Measurements from ENCODE around the gene PRELP.
A peak's percentile ranks its signal among the peaks of the same experiment; 100 is the strongest.

Gene PRELP

DNA sequence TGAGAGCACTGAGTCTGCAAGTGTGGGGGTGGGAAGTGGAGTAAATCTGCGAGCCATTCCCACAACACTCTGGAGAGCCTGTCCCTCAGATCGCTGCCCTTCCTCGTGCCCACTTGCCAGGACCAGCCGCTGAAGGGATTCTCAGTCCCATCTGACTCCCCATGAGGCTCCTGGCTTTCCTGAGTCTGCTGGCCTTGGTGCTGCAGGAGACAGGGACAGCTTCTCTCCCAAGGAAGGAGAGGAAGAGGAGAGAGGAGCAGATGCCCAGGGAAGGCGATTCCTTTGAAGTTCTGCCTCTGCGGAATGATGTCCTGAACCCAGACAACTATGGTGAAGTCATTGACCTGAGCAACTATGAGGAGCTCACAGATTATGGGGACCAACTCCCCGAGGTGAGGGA is 20.2 kb downstream of the PRELP start:
- Histone ChIP-seq H3K4me1 (ENCODE audit: control insufficient read depth, insufficient read depth, low read depth, low read length) (no peaks in the 10 kb centered on the region), H2AK5ac (ENCODE audit: low read length, severe bottlenecking) (no peak overlapping the region), H2BK15ac (ENCODE audit: low read depth, poor library complexity, severe bottlenecking) (no peak overlapping the region), H3K4me2 (ENCODE audit: low read length, poor library complexity, severe bottlenecking) (no peak overlapping the region), H4K8ac (ENCODE audit: low read length) (no peak overlapping the region), H3K79me1 (replicated peaks; ENCODE audit: low read length, poor library complexity, severe bottlenecking) (no peaks in the 10 kb centered on the region), H3K4me3 (ENCODE audit: insufficient read depth in 1 of 2, low read depth in 1 of 2, low read length in 2 of 2) (no peak overlapping the region), H2BK120ac (ENCODE audit: low read depth, low read length) (no peak overlapping the region), H4K91ac (ENCODE audit: low read length) (no peak overlapping the region), H3K18ac (ENCODE audit: low read depth in 1 of 2, low read length in 2 of 2) (no peak overlapping the region), H3K14ac (ENCODE audit: low read length in 2 of 2) (no peak overlapping the region), H3K23ac (ENCODE audit: low read length in 2 of 2) (no peak overlapping the region), H3K36me3 (ENCODE audit: control insufficient read depth in 1 of 2, insufficient read depth in 2 of 2, low read depth in 1 of 2, low read length in 2 of 2) (no peaks in the 10 kb centered on the region), H2AFZ (ENCODE audit: low read depth, low read length) (no peak overlapping the region), H2BK12ac (ENCODE audit: low read length in 2 of 2) (no peak overlapping the region), H3K9me3 (ENCODE audit: control insufficient read depth, low read length) (no peaks in the 10 kb centered on the region), H3K27ac (ENCODE audit: low read length, poor library complexity, severe bottlenecking) (no peak overlapping the region), H3K9ac (ENCODE audit: low read length) (no peak overlapping the region), H3K27me3 (ENCODE audit: control insufficient read depth in 1 of 2, insufficient read depth in 1 of 2, low read length in 2 of 2) (peaks cover 19 to 42% of the 10 kb centered on the region in 2 experiments), H3K4ac (ENCODE audit: low read depth in 1 of 2, low read length in 2 of 2) (no peak overlapping the region), H2BK5ac (ENCODE audit: low read depth, low read length, poor library complexity, severe bottlenecking) (no peak overlapping the region)
- WGBS, result 86% methylated on average over 7 of the region's 7 CpGs
- DNase-seq, result no peak

DNA sequence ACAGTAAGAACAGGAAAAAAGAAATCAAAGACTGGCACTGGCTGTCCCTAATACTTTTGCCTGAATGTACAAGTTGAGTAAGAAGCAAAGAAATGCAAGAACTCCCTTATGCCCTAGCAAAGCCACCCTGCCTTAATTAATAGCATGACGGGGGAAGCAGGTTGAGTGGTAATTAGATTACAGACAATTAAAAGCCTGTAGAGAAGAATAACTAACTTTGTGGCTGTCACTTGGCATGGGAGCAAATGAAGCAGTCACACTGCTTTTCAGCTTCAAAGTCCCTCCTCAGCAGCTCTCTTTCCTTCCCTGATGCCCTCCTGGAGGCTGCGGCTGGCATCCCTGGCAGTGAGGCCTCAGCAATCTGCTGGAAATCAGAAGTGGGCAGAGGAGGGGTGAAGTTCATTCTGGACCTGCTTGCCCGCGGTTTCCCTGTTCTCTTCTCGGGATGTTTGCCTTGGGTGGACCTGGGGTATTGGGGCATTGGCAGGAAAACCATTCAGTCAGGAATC is 21.7 kb downstream of the PRELP start:
- WGBS, result 93% methylated on average over 4 of the region's 5 CpGs
- Histone ChIP-seq H2BK12ac (ENCODE audit: low read length in 2 of 2) (no peak overlapping the region), H3K4ac (ENCODE audit: low read depth in 1 of 2, low read length in 2 of 2) (no peak overlapping the region), H2AK5ac (ENCODE audit: low read length, severe bottlenecking) (no peak overlapping the region), H2AFZ (ENCODE audit: low read depth, low read length) (peak overlapping the region; percentile 16), H3K27ac (ENCODE audit: low read length, poor library complexity, severe bottlenecking) (no peak overlapping the region), H3K9ac (ENCODE audit: low read length) (no peak overlapping the region), H3K4me2 (ENCODE audit: low read length, poor library complexity, severe bottlenecking) (no peak overlapping the region), H3K36me3 (ENCODE audit: control insufficient read depth in 1 of 2, insufficient read depth in 2 of 2, low read depth in 1 of 2, low read length in 2 of 2) (no peaks in the 10 kb centered on the region), H3K23ac (ENCODE audit: low read length in 2 of 2) (no peak overlapping the region), H3K9me3 (ENCODE audit: control insufficient read depth, low read length) (no peaks in the 10 kb centered on the region), H2BK15ac (ENCODE audit: low read depth, poor library complexity, severe bottlenecking) (no peak overlapping the region), H3K18ac (ENCODE audit: low read depth in 1 of 2, low read length in 2 of 2) (no peak overlapping the region), H3K4me3 (ENCODE audit: insufficient read depth in 1 of 2, low read depth in 1 of 2, low read length in 2 of 2) (no peak overlapping the region), H2BK120ac (ENCODE audit: low read depth, low read length) (no peak overlapping the region), H2BK5ac (ENCODE audit: low read depth, low read length, poor library complexity, severe bottlenecking) (no peak overlapping the region), H4K8ac (ENCODE audit: low read length) (no peak overlapping the region), H3K14ac (ENCODE audit: low read length in 2 of 2) (no peak overlapping the region), H3K4me1 (ENCODE audit: control insufficient read depth, insufficient read depth, low read depth, low read length) (no peaks in the 10 kb centered on the region), H4K91ac (ENCODE audit: low read length) (no peak overlapping the region), H3K27me3 (ENCODE audit: control insufficient read depth in 1 of 2, insufficient read depth in 1 of 2, low read length in 2 of 2) (peaks cover 6 to 32% of the 10 kb centered on the region in 2 experiments), H3K79me1 (replicated peaks; ENCODE audit: low read length, poor library complexity, severe bottlenecking) (no peaks in the 10 kb centered on the region)
- no peak for DNase-seq

DNA sequence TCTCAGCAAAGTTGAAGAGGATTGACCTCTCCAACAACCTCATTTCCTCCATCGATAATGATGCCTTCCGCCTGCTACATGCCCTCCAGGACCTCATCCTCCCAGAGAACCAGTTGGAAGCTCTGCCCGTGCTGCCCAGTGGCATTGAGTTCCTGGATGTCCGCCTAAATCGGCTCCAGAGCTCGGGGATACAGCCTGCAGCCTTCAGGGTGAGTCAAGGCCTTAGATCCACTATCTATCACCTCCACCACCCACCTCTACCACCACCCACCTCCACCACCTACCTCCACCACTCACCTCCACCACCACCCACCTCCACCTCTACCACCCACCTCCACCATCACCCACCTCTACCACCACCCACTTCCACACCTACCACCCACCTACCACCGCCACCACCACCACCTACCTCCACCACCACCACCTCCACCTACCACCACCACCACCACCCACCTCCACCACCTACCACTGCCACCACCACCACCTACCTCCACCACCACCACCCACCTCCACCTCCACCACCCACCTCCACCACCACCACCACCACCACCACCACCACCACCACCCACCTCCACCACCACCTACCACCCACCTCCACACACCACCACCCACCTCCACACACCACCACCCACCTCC is 24.2 kb downstream of the PRELP start:
- WGBS, result 96% methylated on average over 6 of the region's 7 CpGs
- Histone ChIP-seq H2AK5ac (ENCODE audit: low read length, severe bottlenecking) (no peak overlapping the region), H2AFZ (ENCODE audit: low read depth, low read length) (no peak overlapping the region), H3K9me3 (ENCODE audit: control insufficient read depth, low read length) (no peaks in the 10 kb centered on the region), H2BK120ac (ENCODE audit: low read depth, low read length) (no peak overlapping the region), H3K4me2 (ENCODE audit: low read length, poor library complexity, severe bottlenecking) (no peak overlapping the region), H4K8ac (ENCODE audit: low read length) (no peak overlapping the region), H3K27me3 (ENCODE audit: control insufficient read depth in 1 of 2, insufficient read depth in 1 of 2, low read length in 2 of 2) (peaks cover 6 to 26% of the 10 kb centered on the region in 2 experiments), H3K14ac (ENCODE audit: low read length in 2 of 2) (no peak overlapping the region), H3K9ac (ENCODE audit: low read length) (no peak overlapping the region), H3K4me1 (ENCODE audit: control insufficient read depth, insufficient read depth, low read depth, low read length) (no peaks in the 10 kb centered on the region), H3K23ac (ENCODE audit: low read length in 2 of 2) (no peak overlapping the region), H3K27ac (ENCODE audit: low read length, poor library complexity, severe bottlenecking) (no peak overlapping the region), H2BK12ac (ENCODE audit: low read length in 2 of 2) (no peak overlapping the region), H3K4me3 (ENCODE audit: insufficient read depth in 1 of 2, low read depth in 1 of 2, low read length in 2 of 2) (no peak overlapping the region), H3K36me3 (ENCODE audit: control insufficient read depth in 1 of 2, insufficient read depth in 2 of 2, low read depth in 1 of 2, low read length in 2 of 2) (no peaks in the 10 kb centered on the region), H4K91ac (ENCODE audit: low read length) (no peak overlapping the region), H3K18ac (ENCODE audit: low read depth in 1 of 2, low read length in 2 of 2) (no peak overlapping the region), H3K4ac (ENCODE audit: low read depth in 1 of 2, low read length in 2 of 2) (no peak overlapping the region), H2BK5ac (ENCODE audit: low read depth, low read length, poor library complexity, severe bottlenecking) (no peak overlapping the region), H3K79me1 (replicated peaks; ENCODE audit: low read length, poor library complexity, severe bottlenecking) (no peaks in the 10 kb centered on the region), H2BK15ac (ENCODE audit: low read depth, poor library complexity, severe bottlenecking) (no peak overlapping the region)
- DNase-seq, result no peak

DNA sequence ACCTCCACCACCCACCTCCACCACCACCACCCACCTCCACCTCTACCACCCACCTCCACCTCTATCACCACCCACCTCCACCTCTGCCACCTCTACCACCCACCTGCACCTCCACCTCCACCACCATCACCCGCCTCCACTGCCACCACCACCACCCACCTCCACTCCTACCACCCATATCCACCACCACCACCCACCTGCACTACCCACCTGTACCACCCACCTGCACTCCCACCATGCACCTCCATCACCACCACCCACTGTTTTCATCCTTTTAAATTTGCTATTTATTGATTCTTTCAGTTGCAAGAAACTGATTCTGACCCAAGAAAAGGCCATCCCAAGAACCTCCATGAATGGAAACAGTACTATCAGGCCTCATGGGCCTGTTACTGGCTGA is 24.7 kb downstream of the PRELP start:
- Histone ChIP-seq H2BK120ac (ENCODE audit: low read depth, low read length) (no peak overlapping the region), H4K91ac (ENCODE audit: low read length) (no peak overlapping the region)
- 85% methylated on average over 1 of the region's 1 CpG for WGBS

More for the DNA sequence above, 24.7 kb downstream of the PRELP start:
- H3K27me3 ChIP-seq (ENCODE audit: control insufficient read depth in 1 of 2, insufficient read depth in 1 of 2, low read length in 2 of 2), result peaks cover 6 to 26% of the 10 kb centered on the region in 2 experiments
- no peak overlapping the region for H2BK15ac ChIP-seq (ENCODE audit: low read depth, poor library complexity, severe bottlenecking)
- H2BK12ac ChIP-seq (ENCODE audit: low read length in 2 of 2), result no peak overlapping the region
- no peak overlapping the region for H2BK5ac ChIP-seq (ENCODE audit: low read depth, low read length, poor library complexity, severe bottlenecking)
- H3K23ac ChIP-seq (ENCODE audit: low read length in 2 of 2), result no peak overlapping the region
- no peak overlapping the region for H2AFZ ChIP-seq (ENCODE audit: low read depth, low read length)
- H3K4me2 ChIP-seq (ENCODE audit: low read length, poor library complexity, severe bottlenecking), result no peak overlapping the region
- no peaks in the 10 kb centered on the region for H3K4me1 ChIP-seq (ENCODE audit: control insufficient read depth, insufficient read depth, low read depth, low read length)
- no peak overlapping the region for H2AK5ac ChIP-seq (ENCODE audit: low read length, severe bottlenecking)
- H4K8ac ChIP-seq (ENCODE audit: low read length), result no peak overlapping the region
- H3K27ac ChIP-seq (ENCODE audit: low read length, poor library complexity, severe bottlenecking), result no peak overlapping the region
- H3K14ac ChIP-seq (ENCODE audit: low read length in 2 of 2), result no peak overlapping the region
- H3K9me3 ChIP-seq (ENCODE audit: control insufficient read depth, low read length), result no peaks in the 10 kb centered on the region
- no peaks in the 10 kb centered on the region for H3K36me3 ChIP-seq (ENCODE audit: control insufficient read depth in 1 of 2, insufficient read depth in 2 of 2, low read depth in 1 of 2, low read length in 2 of 2)
- no peak overlapping the region for H3K9ac ChIP-seq (ENCODE audit: low read length)
- no peak overlapping the region for H3K4me3 ChIP-seq (ENCODE audit: insufficient read depth in 1 of 2, low read depth in 1 of 2, low read length in 2 of 2)
- H3K18ac ChIP-seq (ENCODE audit: low read depth in 1 of 2, low read length in 2 of 2), result no peak overlapping the region
- no peak overlapping the region for H3K4ac ChIP-seq (ENCODE audit: low read depth in 1 of 2, low read length in 2 of 2)
- no peak for DNase-seq
- H3K79me1 ChIP-seq (replicated peaks; ENCODE audit: low read length, poor library complexity, severe bottlenecking), result no peaks in the 10 kb centered on the region
